HEK293 (cell line): ENCODE measurements around the gene DUSP23.

Experiments used
- SP2 ChIP-seq: fragments of 450-650 bp; formaldehyde crosslinking; IDR thresholded peaks from 2 replicates; pipeline ENCODE4 v1.5.1; 2016; ENCODE audit warnings: missing biosample characterization, missing genetic modification characterization
- ZBTB11 ChIP-seq: fragments of 450-650 bp; formaldehyde crosslinking; conservative IDR thresholded peaks from 2 replicates; pipeline ENCODE4 v1.5.1; 2016; ENCODE audit warnings: low read depth, missing biosample characterization, missing genetic modification characterization
- ZNF121 ChIP-seq: fragments of 450-650 bp; formaldehyde crosslinking; IDR thresholded peaks from 2 replicates; pipeline ENCODE4 v1.5.1; 2016; ENCODE audit warnings: missing biosample characterization, missing genetic modification characterization
- ZNF24 ChIP-seq: fragments of 450-650 bp; formaldehyde crosslinking; IDR thresholded peaks from 2 replicates; pipeline ENCODE4 v1.5.1; 2016; ENCODE audit warnings: missing biosample characterization, missing genetic modification characterization
- ZNF645 ChIP-seq: fragments of 450-650 bp; formaldehyde crosslinking; IDR thresholded peaks from 2 replicates; pipeline ENCODE4; 2016; ENCODE audit warnings: missing biosample characterization, missing genetic modification characterization

GRCh38 chr1:159750621-159751020 lies 30.1 kb upstream of the DUSP23 start:
- TF ChIP-seq ZNF121 (tag by site-specific recombination) (no peak), ZNF645 (tag by site-specific recombination) (no peak), SP2 (tag by site-specific recombination) (no peak), ZBTB11 (tag by site-specific recombination) (no peak), ZNF24 (tag by site-specific recombination) (no peak)
